Skeletal muscle satellite cell (primary cell): Measurements from ENCODE around the gene VWCE.

ENCODE experiments used
- H3K27me3 ChIP-seq: 2 replicates; pipeline ENCODE4 v1.7.0; 2013; ENCODE audit warnings: low read length; ENCODE audit not compliant: control insufficient read depth, insufficient read depth
- H3K36me3 ChIP-seq: 2 replicates; pipeline ENCODE4 v1.7.0; 2013; ENCODE audit warnings: mild to moderate bottlenecking, control low read depth, low read length; ENCODE audit not compliant: insufficient read depth
- H3K4me1 ChIP-seq: 2 replicates; pipeline ENCODE4 v1.7.0; 2013; ENCODE audit warnings: low read length; ENCODE audit not compliant: control insufficient read depth, insufficient read depth
- H3K4me2 ChIP-seq: 2 replicates; pipeline ENCODE4 v1.7.0; 2013; ENCODE audit warnings: mild to moderate bottlenecking, low read length
- H3K4me3 ChIP-seq: 2 replicates; pipeline ENCODE4 v1.7.0; 2013; ENCODE audit warnings: low read length
- H3K9ac ChIP-seq: 2 replicates; pipeline ENCODE4 v1.7.0; 2013; ENCODE audit warnings: mild to moderate bottlenecking, low read depth, low read length, moderate library complexity
- H3K9me3 ChIP-seq: replicated peaks from 2 replicates; pipeline ENCODE4 v1.7.0; 2013; ENCODE audit warnings: mild to moderate bottlenecking, control low read depth, low read length

Gene VWCE

DNA sequence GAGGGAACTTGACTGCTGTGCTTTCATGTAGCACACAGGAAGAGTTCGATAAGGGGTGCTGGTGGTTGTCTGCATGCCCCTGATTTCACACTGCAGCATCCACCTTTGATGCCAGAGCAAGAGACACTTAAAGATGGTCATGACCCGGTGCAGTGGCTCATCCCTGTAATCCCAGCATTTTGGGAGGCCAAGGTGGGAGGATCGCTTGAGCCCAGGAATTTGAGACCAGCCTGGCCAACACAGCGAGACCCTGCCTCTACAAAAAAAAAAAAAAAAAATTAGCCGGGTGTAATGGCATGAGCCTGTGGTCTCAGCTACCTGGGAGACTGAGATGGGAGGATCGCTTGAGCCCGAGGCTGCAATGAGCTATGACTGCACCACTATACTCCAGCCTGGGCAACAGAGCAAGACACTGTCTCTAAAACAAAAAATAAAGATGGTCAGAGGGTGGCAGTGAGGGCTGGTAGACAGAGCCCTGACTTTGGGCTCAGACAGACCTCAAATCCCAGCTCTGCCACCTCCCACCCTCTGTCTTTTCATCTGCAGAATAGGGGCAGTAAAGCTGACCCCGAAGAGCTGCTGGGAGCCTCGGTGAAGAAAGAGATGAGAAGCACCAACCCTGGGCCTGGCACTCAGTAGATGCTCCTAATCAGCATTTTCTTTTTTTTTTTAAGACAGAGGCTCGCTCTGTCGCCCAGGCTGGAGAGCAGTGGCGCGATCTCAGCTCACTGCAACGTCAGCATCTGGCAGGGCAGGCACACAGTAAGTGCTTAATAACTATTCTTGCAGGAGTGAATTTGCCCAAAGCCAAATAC, 17.7 kb downstream of the VWCE start:
- Histone ChIP-seq H3K4me1 (no peaks in the 10 kb centered on the region), H3K36me3 (no peaks in the 10 kb centered on the region), H3K9ac (no peak overlapping the region), H3K9me3 (no peaks in the 10 kb centered on the region), H3K4me2 (no peak overlapping the region), H3K27me3 (no peaks in the 10 kb centered on the region), H3K4me3 (no peak overlapping the region)

DNA sequence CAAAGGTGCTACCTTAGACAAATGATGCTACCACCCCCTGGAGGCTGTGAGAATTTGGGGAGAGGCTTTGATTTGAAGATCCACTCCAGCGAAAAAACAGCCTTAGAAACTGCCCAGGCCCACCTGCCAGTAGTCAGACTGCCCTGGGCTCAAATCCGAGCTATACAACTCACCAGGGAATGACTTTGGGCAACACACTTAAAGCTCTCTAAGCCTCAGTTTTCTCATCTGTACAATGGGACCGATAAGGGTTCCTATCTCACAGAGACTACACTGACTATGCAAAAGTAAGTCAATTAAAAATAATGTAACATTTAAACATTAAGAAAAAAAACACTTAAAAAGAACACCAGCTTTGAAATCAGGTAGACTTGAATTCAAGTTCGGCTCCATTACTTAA, 19.9 kb downstream of the VWCE start:
- Histone ChIP-seq H3K27me3 (no peaks in the 10 kb centered on the region), H3K4me3 (no peak overlapping the region), H3K4me1 (peaks cover 5% of the 10 kb centered on the region), H3K4me2 (no peak overlapping the region), H3K9me3 (no peaks in the 10 kb centered on the region), H3K9ac (no peak overlapping the region), H3K36me3 (no peaks in the 10 kb centered on the region)

DNA sequence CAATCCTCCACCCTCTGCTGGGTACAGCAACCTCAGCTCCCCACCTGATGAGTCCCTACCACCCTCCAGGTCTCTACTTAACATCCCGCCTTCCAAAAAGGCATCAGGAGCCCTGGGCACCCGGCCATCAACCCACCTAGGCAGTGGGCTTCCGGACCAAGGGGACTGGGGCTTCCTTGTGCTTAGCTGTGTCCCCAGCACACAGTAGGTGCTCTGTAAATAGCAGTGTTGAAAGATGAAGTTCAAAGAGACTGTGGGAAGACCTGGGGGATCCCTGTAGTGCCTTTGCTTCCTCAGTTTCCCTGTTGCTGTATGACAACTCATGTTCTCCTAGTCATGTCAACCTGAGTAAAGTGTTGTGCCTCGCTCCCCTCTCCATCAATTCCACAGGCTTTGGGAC, 21.0 kb downstream of the VWCE start:
- Histone ChIP-seq H3K9ac (no peak overlapping the region), H3K9me3 (no peaks in the 10 kb centered on the region), H3K4me2 (no peak overlapping the region), H3K4me3 (no peak overlapping the region), H3K4me1 (peaks cover 7% of the 10 kb centered on the region), H3K27me3 (no peaks in the 10 kb centered on the region), H3K36me3 (no peaks in the 10 kb centered on the region)

DNA sequence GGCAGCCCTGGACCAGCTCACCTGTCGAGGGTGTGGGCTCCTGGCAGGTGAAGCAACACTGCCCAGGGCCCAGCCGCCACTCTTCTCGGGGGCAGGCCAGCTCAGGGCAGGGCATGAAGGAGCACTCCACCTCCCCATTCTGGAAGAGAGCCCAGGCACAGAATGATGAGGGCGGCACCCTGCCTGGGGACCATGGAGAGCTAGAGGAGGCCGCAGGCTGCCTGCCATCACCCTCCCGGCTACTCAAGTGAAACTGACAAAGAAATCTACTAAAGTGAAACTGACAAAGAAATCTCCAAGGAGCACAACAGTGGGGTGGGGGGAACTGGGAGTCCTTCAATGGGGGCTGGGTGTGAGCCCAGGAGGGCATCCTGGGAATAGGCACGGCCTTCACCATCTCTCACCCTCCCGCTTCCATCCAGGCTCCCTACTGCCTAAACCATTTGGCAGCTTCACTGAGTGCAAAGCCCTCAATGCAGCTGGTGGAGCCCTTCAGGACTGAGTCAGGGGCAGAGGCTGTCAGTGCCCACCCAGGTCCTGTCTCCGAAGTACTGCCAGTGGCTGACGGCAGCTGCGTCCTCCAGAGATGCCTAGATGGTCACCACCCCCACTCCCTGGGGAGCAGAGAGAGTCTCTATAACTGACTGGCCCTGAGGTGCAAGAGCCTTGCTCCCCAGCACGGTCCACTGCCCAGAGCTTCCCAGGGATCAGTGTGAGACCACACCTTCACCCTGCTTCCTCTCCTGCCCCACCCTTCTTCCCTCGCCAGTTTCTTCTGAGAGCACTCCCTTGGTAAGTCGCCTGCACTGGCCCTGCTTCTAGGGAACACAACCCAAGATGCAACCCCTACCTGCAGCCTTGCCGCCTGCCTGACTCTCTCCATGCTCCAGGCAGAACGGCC, 21.7 kb downstream of the VWCE start:
- H3K9ac ChIP-seq: no peak overlapping the region
- H3K4me1 ChIP-seq: peaks cover 7% of the 10 kb centered on the region
- H3K36me3 ChIP-seq: no peaks in the 10 kb centered on the region
- H3K27me3 ChIP-seq: no peaks in the 10 kb centered on the region
- no peaks in the 10 kb centered on the region for H3K9me3 ChIP-seq
- H3K4me3 ChIP-seq: no peak overlapping the region
- no peak overlapping the region for H3K4me2 ChIP-seq

DNA sequence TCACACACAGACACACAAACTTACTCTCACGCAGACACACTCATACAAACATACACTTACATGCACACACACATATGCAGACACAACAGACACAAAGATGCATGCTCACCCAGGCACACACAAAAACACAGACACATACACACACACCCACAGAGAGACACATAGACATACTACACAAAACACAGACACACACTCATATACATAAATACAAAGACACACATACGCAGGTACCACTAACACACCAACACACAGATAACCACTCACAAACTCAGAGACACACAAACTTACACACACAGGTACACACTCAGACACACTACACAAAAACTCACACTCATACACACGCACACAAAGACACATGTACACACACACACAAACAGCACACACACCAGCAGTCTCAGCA, 22.4 kb downstream of the VWCE start:
- no peak overlapping the region for H3K4me3 ChIP-seq
- no peaks in the 10 kb centered on the region for H3K9me3 ChIP-seq
- H3K36me3 ChIP-seq: no peaks in the 10 kb centered on the region
- H3K4me2 ChIP-seq: no peak overlapping the region
- peaks cover 7% of the 10 kb centered on the region for H3K4me1 ChIP-seq
- no peak overlapping the region for H3K9ac ChIP-seq
- no peaks in the 10 kb centered on the region for H3K27me3 ChIP-seq

GRCh38 chr11:61270354-61271076, 24.6 kb downstream of the VWCE start:
- Histone ChIP-seq H3K36me3 (no peaks in the 10 kb centered on the region), H3K9me3 (no peaks in the 10 kb centered on the region), H3K9ac (no peak overlapping the region), H3K4me2 (no peak overlapping the region), H3K4me3 (no peak overlapping the region), H3K4me1 (peaks cover 7% of the 10 kb centered on the region), H3K27me3 (no peaks in the 10 kb centered on the region)

GRCh38 chr11:61268588-61269250, 26.4 kb downstream of the VWCE start:
- no peak overlapping the region for H3K9ac ChIP-seq
- H3K4me1 ChIP-seq: peaks cover 7% of the 10 kb centered on the region
- no peaks in the 10 kb centered on the region for H3K36me3 ChIP-seq
- H3K4me2 ChIP-seq: no peak overlapping the region
- no peaks in the 10 kb centered on the region for H3K27me3 ChIP-seq
- H3K9me3 ChIP-seq: no peaks in the 10 kb centered on the region
- H3K4me3 ChIP-seq: no peak overlapping the region

DNA sequence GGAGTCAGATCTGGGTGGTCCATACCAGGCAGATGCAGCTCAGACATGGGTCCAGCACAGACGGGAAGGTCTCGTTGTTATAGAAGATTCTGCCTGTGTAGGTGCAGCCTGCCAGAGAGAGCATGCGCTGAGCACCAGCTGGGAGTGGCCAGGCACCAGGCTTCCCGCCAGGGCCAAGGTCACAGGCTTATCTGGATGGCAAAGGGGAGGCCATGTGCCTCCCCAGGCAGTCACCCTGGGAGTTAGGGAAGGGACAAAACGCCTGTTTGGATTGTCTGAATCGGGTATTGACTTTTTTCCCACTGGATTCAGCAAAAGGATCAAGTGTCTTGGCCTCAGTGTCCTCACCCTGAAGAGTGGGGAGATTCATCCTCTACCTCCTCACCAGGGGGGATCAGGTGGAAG, 27.7 kb downstream of the VWCE start:
- H3K4me1 ChIP-seq: peaks cover 7% of the 10 kb centered on the region
- H3K9me3 ChIP-seq: no peaks in the 10 kb centered on the region
- H3K9ac ChIP-seq: no peak overlapping the region
- no peaks in the 10 kb centered on the region for H3K36me3 ChIP-seq
- no peak overlapping the region for H3K4me2 ChIP-seq
- no peak overlapping the region for H3K4me3 ChIP-seq
- no peaks in the 10 kb centered on the region for H3K27me3 ChIP-seq

DNA sequence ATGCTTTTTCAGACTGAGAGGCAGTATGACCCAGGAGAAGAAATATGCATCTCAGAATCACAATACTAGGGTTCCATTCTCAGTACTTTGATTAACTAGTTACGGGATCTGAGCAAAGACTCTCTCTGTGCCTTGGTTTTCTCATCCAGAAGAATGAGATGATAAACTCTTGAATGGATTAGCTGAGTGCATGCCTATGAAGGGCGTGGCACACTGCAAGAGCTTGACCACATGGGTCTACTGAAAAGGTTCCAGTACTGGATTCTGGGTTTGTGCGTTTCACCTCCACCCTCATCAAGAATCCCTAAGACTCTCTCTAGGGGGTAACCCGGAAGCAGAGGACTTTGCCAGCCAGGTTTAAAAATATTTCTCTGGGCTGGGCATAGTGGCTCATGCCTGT, 28.5 kb downstream of the VWCE start:
- Histone ChIP-seq H3K9me3 (no peaks in the 10 kb centered on the region), H3K4me1 (peaks cover 7% of the 10 kb centered on the region), H3K36me3 (no peaks in the 10 kb centered on the region), H3K4me3 (no peak overlapping the region), H3K4me2 (no peak overlapping the region), H3K9ac (no peak overlapping the region), H3K27me3 (no peaks in the 10 kb centered on the region)

- H3K9me3 ChIP-seq: no peaks in the 10 kb centered on the region
- no peak overlapping the region for H3K9ac ChIP-seq
- H3K4me1 ChIP-seq: peaks cover 3% of the 10 kb centered on the region
- H3K36me3 ChIP-seq: no peaks in the 10 kb centered on the region
- H3K4me2 ChIP-seq: no peak overlapping the region
- no peak overlapping the region for H3K4me3 ChIP-seq
- no peaks in the 10 kb centered on the region for H3K27me3 ChIP-seq
Measured at GRCh38 chr11:61265357-61265756, 29.8 kb downstream of the VWCE start.

DNA sequence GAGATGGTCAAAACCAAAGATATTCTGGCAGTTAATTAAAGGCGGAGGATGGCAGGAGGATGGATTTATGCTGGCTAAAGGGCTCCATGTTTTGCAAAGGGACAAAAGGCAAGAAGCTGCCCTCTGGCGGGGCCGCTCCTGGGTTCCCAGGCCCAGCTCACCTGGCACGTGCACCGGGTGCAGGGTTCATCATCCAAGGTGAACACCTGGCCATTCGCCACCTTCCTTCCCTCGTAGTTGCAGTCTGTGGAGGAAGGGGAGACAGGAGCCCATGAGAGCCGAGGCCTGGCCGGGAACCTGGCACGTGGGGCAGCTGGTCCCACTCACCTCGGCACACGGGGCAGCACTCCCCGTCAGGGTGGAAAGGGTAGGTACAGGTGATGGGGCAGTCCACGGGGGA, 30.3 kb downstream of the VWCE start:
- Histone ChIP-seq H3K4me3 (no peak overlapping the region), H3K4me1 (no peaks in the 10 kb centered on the region), H3K9ac (no peak overlapping the region), H3K4me2 (no peak overlapping the region), H3K9me3 (no peaks in the 10 kb centered on the region), H3K27me3 (no peaks in the 10 kb centered on the region), H3K36me3 (no peaks in the 10 kb centered on the region)
